Measurements from ENCODE around the gene CHPT1.
"Not testable (repeated sequence)": the region's sequence is repeated elsewhere in the genome, so short reads cannot be mapped to it uniquely, and the experiment has no call there.

Gene CHPT1

GRCh38 chr12:101722392-101722791 is 25.0 kb downstream of the CHPT1 start:
- FAIRE-seq = no peak
- no peak for TF ChIP-seq CTCF (IDR thresholded peaks at IDR 0.05; ENCODE audit: insufficient read depth, missing control alignments)

GRCh38 chr12:101727098-101727497 is 29.7 kb downstream of the CHPT1 start:
- DNase-seq (ENCODE audit: insufficient read length, low spot score) = no peak
- no peak for FAIRE-seq
- TF ChIP-seq CTCF (IDR thresholded peaks at IDR 0.05; ENCODE audit: insufficient read depth, missing control alignments) = no peak

More at GRCh38 chr12:101722392-101722791, 25.0 kb downstream of the CHPT1 start:
- DNase-seq (ENCODE audit: insufficient read length, low spot score) = no peak

GRCh38 chr12:101729842-101730241 is 32.4 kb downstream of the CHPT1 start:
- FAIRE-seq (no peak), DNase-seq (ENCODE audit: insufficient read length, low spot score) (no peak)
- no peak for TF ChIP-seq CTCF (IDR thresholded peaks at IDR 0.05; ENCODE audit: insufficient read depth, missing control alignments)

GRCh38 chr12:101732318-101732717 is 34.9 kb downstream of the CHPT1 start:
- DNase-seq (ENCODE audit: insufficient read length, low spot score) (no peak), FAIRE-seq (no peak)
- TF ChIP-seq CTCF (IDR thresholded peaks at IDR 0.05; ENCODE audit: insufficient read depth, missing control alignments) = no peak

- DNase-seq (ENCODE audit: insufficient read length, low spot score) = no peak
- no peak for TF ChIP-seq CTCF (IDR thresholded peaks at IDR 0.05; ENCODE audit: insufficient read depth, missing control alignments)
- no peak for FAIRE-seq
Measured at GRCh38 chr12:101733166-101733565, 35.7 kb downstream of the CHPT1 start.

- FAIRE-seq; DNase-seq (ENCODE audit: insufficient read length, low spot score): not testable (repeated sequence)
Measured at GRCh38 chr12:101734482-101734881, 37.0 kb downstream of the CHPT1 start.

- no peak for TF ChIP-seq CTCF (IDR thresholded peaks at IDR 0.05; ENCODE audit: insufficient read depth, missing control alignments)
- no peak for DNase-seq (ENCODE audit: insufficient read length, low spot score)
- FAIRE-seq = peak; percentile 25
Measured at GRCh38 chr12:101737476-101737875, 40.0 kb downstream of the CHPT1 start.

Measured in D721Med (cell line).